Lower leg skin (tissue), 4 donors: ENCODE results near the gene SIX4. TPM values are rescaled to one million over a fixed set of nuclear protein-coding genes. Genes with fewer than 3 reads are reported as not detected.

Source experiments
- DNase-seq, 2 donors: peaks; one replicate each; pipeline ENCODE4 v3.0.0-alpha.2; 2019; ENCODE audit warnings: low spot score in 2 of 2
- H3K4me3 ChIP-seq: fragments of 200-600 bp; sonication (generic); 2 replicates; pipeline ENCODE4 v1.5.1; 2017; ENCODE audit warnings: mild to moderate bottlenecking, low read depth; ENCODE audit not compliant: poor library complexity, severe bottlenecking
- POLR2A ChIP-seq, 2 donors: fragments of 450-650 bp; IDR thresholded peaks; one replicate each; pipeline ENCODE4 v1.6.1; 2016 to 2017; ENCODE audit warnings: antibody characterized with exemption in 2 of 2, mild to moderate bottlenecking in 1 of 2, moderate library complexity in 1 of 2
- WGBS, 2 donors: methylation state at CpG; one replicate each; pipeline ENCODE4 v1.1.5; 2018; 5-methylcytosine and 5-hydroxymethylcytosine counted together
- intact Hi-C: fragments of 100-400 bp; cut with DNase I; formaldehyde crosslinking; loops from one replicate; pipeline ENCODE4 v1.15.0; 2023; ENCODE audit warnings: low total_unique reads
- total RNA-seq, 4 donors: library from RNA; depleted of rRNA; stranded (reverse); fragments of >200 nt; gene quantifications; one replicate each; pipeline ENCODE4 v1.1.0, GENCODE V29; 2016
- TF ChIP-seq, protein P1 (sequence below), 3 donors: fragments of 450-650 bp; IDR thresholded peaks; one replicate each; pipeline ENCODE4 v1.5.1; 2016; ENCODE audit warnings: antibody characterized with exemption in 3 of 3, mild to moderate bottlenecking in 3 of 3, moderate library complexity in 2 of 3

Gene SIX4
- total RNA-seq = under 1 TPM; 0.38 to 0.98 (median 0.60) TPM

DNA sequence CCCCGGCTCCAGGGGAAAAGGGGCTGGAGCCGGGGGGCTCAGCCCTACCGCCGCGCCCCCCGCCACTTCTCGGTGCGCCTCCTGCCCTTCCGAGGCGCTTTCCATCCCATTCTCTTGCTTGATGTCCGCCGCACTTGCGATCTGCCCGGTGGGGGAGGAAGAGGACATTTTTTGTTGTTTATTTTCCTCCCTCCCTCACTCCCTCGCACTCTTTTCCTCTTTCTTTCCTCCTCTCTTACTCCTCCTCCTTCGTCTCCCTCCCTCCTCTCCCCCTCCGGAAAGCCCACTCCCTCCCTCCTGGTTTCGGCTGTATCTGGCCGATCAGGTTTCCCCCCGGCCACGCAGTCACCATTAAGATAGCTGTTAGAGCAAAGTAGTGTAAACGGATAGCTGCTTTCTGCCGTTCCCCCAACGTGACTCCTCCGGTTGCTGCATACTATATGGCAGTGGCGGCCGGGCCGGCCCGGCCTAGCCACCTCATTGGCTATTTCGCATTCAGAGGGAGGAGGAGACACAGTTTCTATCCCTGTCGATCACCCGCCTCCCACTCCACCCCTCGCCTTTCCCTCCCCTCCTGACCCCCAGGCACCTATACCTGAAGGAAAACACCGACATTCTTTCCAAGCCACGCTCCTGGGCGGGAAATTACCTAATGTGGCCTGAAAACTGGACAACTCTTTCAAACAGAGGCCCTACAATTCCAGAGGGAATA, at the start of gene SIX4:
TSS of gene SIX4 (minus strand) at position 445 of the 712 bp plus-strand sequence. CDS start at position 168, 277 bp downstream.
- intact Hi-C loops = no loop called here
- 5% methylated on average over 36 of the region's 36 CpGs for WGBS, 2 donors
- TF ChIP-seq, protein P1, sequence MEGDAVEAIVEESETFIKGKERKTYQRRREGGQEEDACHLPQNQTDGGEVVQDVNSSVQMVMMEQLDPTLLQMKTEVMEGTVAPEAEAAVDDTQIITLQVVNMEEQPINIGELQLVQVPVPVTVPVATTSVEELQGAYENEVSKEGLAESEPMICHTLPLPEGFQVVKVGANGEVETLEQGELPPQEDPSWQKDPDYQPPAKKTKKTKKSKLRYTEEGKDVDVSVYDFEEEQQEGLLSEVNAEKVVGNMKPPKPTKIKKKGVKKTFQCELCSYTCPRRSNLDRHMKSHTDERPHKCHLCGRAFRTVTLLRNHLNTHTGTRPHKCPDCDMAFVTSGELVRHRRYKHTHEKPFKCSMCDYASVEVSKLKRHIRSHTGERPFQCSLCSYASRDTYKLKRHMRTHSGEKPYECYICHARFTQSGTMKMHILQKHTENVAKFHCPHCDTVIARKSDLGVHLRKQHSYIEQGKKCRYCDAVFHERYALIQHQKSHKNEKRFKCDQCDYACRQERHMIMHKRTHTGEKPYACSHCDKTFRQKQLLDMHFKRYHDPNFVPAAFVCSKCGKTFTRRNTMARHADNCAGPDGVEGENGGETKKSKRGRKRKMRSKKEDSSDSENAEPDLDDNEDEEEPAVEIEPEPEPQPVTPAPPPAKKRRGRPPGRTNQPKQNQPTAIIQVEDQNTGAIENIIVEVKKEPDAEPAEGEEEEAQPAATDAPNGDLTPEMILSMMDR (IDR thresholded peaks at IDR 0.05) = no peak
- TF ChIP-seq POLR2A (IDR thresholded peaks at IDR 0.05) = no peak
- peak; percentile 30 to 87 for DNase-seq
- H3K4me3 ChIP-seq = peak within 1 kb of the TSS; percentile 51

DNA sequence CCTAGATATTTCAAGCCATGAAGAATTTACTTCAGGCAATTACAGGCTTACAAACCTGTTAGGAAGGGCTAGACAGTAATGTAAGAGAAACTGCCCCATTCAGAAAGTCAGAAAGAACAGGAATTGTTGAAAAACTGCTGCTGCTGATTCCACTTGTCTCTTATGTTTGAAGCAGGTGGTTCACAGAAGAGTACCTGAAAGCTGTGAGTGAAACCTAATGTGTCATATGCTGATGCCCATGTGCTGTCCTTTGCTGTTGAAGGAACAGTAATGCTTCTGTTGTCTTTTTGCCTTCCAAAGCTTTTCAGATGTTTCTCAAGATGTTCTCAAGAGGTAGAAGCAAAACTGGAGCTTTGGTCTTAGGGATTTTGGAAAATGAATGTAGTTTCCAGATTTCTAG, 49.4 kb upstream of the SIX4 start:
- no peak overlapping the region for H3K4me3 ChIP-seq
- intact Hi-C loops = no loop called here
- no peak for TF ChIP-seq POLR2A (IDR thresholded peaks at IDR 0.05)
- TF ChIP-seq, protein P1 (IDR thresholded peaks at IDR 0.05) = no peak
- no peak for DNase-seq

DNA sequence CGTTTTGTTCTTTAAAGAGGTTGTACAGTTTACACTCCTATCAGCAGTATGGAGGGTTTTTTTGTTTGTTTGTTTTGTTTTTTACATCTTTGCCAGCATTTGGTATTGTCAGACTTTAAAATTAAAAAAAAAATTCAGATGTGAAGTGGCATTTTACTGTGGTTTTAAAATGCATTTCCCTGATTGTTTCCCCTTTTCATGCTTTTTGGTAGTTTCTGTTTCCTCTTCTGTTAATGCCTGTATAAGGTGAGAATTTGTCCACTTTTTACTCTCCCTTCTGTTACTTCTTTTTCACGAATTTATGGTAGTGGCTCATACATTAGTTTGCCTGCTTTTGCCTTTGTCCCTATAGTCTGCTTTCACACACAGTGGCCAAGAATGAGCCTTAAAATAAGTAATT, 47.0 kb upstream of the SIX4 start:
- TF ChIP-seq POLR2A (IDR thresholded peaks at IDR 0.05) = no peak
- TF ChIP-seq, protein P1 (IDR thresholded peaks at IDR 0.05) = no peak
- no peak overlapping the region for H3K4me3 ChIP-seq
- 47 to 48% methylated on average over 2 of the region's 2 CpGs for WGBS, 2 donors
- DNase-seq = no peak
- intact Hi-C loops = no loop called here

DNA sequence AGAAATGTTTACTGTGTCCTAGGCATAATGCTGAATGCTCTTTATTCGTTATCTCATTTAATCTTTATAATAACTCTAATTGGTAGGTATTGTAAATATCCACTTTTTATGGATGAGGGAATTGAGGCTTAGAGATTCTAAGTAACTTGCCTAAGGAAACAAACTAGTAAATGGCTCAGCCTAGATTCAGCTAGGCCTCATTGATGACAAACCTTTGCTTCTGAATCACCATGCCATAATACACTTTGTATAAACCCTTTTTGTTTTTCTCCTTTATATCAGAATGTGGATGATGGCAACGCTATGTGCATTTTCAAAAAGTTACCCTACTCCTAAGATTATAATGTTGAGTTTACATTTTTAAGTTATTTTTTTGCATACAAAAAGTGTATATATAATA, 44.5 kb upstream of the SIX4 start:
- intact Hi-C loops = no loop called here
- TF ChIP-seq, protein P1 (IDR thresholded peaks at IDR 0.05) = no peak
- no peak for TF ChIP-seq POLR2A (IDR thresholded peaks at IDR 0.05)
- DNase-seq = no peak
- 91 to 95% methylated on average over 2 of the region's 2 CpGs for WGBS, 2 donors
- H3K4me3 ChIP-seq = no peak overlapping the region

DNA sequence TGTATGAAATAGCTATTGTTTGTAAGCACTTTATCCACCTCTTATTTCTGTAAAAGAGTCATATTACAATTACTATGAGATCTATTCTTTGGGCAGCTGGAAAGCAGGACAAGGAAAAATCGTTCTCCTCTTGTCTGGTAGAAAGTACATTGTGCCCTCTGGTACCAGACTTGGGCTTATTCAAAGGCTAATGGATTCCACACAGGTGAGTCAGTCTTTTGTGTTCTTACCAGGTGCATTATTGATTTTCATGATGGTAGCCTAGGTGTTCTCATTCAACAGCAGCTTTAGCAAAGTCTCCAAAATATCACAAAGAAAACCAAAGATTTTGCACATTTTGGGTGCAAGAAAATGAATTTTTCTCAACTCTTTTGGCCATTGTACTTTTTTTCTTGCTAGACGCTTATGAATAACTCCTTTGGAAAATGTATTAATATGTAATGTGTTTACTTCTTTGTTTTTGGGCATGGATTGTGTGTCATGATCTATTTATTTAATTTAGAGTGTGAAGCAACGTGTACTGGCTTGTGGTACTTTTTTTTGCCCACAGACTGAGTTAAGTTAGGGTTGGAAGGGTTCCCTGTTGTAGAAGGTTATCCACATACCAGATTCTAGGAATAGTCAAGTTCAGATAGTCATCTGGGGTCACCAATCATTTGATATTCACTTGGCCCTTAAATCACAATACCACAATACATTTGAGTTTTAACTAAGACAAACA, 36.7 kb upstream of the SIX4 start:
- 68 to 71% methylated on average over 3 of the region's 3 CpGs for WGBS, 2 donors
- no peak overlapping the region for H3K4me3 ChIP-seq
- DNase-seq = no peak
- intact Hi-C loops = no loop called here
- TF ChIP-seq, protein P1 (IDR thresholded peaks at IDR 0.05) = no peak
- no peak for TF ChIP-seq POLR2A (IDR thresholded peaks at IDR 0.05)
